ENCODE data around the gene S1PR5. TPM values are rescaled to one million over a fixed set of nuclear protein-coding genes. Genes with fewer than 3 reads are reported as not detected.

Gene S1PR5
- total and polyA plus RNA-seq, 2 of the 8 experiments (the other 6 are each of a cell fraction or from before 2014, with no cell fraction given): 2.4 to 8.6 TPM

DNA sequence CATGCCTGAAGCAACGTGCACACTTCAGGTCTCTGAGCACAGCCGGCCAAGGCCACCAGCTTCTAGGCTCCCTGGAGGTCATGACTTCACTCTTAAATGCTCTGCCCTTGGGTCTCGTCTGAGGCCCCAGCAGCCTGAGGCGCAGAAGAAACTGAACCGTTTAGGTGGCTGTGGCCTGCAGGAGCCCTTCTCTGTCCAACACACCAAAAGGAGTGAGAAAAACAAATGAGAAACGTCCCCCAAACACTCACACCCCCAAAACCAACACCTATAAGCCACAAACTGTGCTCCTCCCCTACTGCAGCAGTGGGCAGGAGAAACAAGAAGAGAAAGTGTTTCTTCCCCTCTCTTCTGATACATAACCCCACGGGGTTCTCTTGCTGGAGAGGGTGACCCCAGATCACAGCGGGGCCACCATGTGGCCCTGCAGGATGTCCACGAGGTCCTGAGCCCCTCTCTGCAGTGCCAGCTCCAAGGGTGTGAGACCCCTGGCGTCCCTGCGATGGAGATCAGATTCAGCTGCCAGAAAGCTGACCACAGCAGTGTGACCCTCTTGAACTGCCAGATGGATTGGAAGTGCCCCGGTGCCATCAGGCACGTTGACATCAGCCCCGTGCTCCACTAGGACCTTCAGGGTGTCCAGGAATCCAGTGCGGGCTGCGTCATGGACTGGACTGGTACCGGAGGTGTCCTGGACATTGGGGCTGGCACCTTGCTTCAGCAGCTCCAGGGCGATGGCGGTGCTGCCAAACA lies 49.6 kb upstream of the S1PR5 start:
- POLR2A ChIA-PET (ENCODE audit: partially characterized antibody): interaction anchor here (0.6 to 3.0 kb wide), 14 partner anchors 10 to 135 kb away, joined by 3 to 14 read pairs (median 4); partner anchors contain the start of gene QTRT1
- H3K18ac ChIP-seq (ENCODE audit: extremely low read depth, low read length): no peak overlapping the region
- TF ChIP-seq YY1 (IDR thresholded peaks at IDR 0.05; ENCODE audit: low read depth, low read length) (no peak), TBP (IDR thresholded peaks at IDR 0.05; ENCODE audit: low read depth, low read length) (no peak), POLR2AphosphoS5 (IDR thresholded peaks at IDR 0.05; ENCODE audit: low read depth, low read length) (no peak), PHF8 (conservative IDR thresholded peaks at IDR 0.05; ENCODE audit: low read depth, low read length) (no peak), SIN3A (conservative IDR thresholded peaks at IDR 0.05 in 1 of 2, IDR thresholded peaks at IDR 0.05 in 1 of 2; ENCODE audit: low read depth in 1 of 2, low read length in 2 of 2) (no peak), EZH2 (IDR thresholded peaks at IDR 0.05; ENCODE audit: low read depth, low read length, severe bottlenecking) (no peak), SIRT6 (IDR thresholded peaks at IDR 0.05; ENCODE audit: low read length) (no peak), KDM1A (IDR thresholded peaks at IDR 0.05; ENCODE audit: borderline replicate concordance, low read length) (no peak), KDM4A (IDR thresholded peaks at IDR 0.05; ENCODE audit: low read depth, low read length, severe bottlenecking) (no peak)
- TF ChIP-seq, protein P1, sequence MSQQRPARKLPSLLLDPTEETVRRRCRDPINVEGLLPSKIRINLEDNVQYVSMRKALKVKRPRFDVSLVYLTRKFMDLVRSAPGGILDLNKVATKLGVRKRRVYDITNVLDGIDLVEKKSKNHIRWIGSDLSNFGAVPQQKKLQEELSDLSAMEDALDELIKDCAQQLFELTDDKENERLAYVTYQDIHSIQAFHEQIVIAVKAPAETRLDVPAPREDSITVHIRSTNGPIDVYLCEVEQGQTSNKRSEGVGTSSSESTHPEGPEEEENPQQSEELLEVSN (IDR thresholded peaks at IDR 0.05): no peak

More for the DNA sequence above, 49.6 kb upstream of the S1PR5 start:
- H4K91ac ChIP-seq (replicated peaks; ENCODE audit: insufficient read length, low read length): no peak overlapping the region
- no peak overlapping the region for H2BK20ac ChIP-seq (ENCODE audit: low read length)
- H4K8ac ChIP-seq (ENCODE audit: extremely low read depth, insufficient read depth, low read length): no peak overlapping the region
- 0 out of 2 replicates have a peak overlapping the region, but pooled peaks have one; percentile 6 for H2BK12ac ChIP-seq (ENCODE audit: low read depth, low read length)
- H3K27me3 ChIP-seq (replicated peaks in 1 of 4; ENCODE audit: control insufficient read depth in 3 of 4, extremely low read depth in 1 of 4, insufficient read depth in 3 of 4, low read length in 3 of 4): peaks cover 0 to 10% (median 7%) of the 10 kb centered on the region in 4 experiments; a peak in 4 of 7 replicates
- no peak overlapping the region for H4K5ac ChIP-seq (ENCODE audit: insufficient read length, low read depth, low read length)
- H3K14ac ChIP-seq (ENCODE audit: insufficient read length): no peak overlapping the region
- H3K4me3 ChIP-seq (ENCODE audit: extremely low read depth in 1 of 4, insufficient read depth in 2 of 4, low read depth in 3 of 4, low read length in 4 of 4): peak overlapping the region in 1 of 4 experiments; percentile 82; a peak in 1 of 8 replicates
- H2BK120ac ChIP-seq (replicated peaks; ENCODE audit: low read depth, low read length): no peak overlapping the region
- peaks cover 0 to 19% (median 9%) of the 10 kb centered on the region in 4 experiments; a peak in 6 of 7 replicates for H3K4me1 ChIP-seq (replicated peaks in 1 of 4; ENCODE audit: control insufficient read depth in 3 of 4, insufficient read depth in 4 of 4, low read length in 3 of 4)
- H3K79me1 ChIP-seq (ENCODE audit: low read depth, low read length): peaks cover 4% of the 10 kb centered on the region; the same call in 1 of the 2 replicates
- peak overlapping the region; percentile 26; the same call in 1 of the 2 replicates for H2AK5ac ChIP-seq (ENCODE audit: low read depth, low read length)
- H2AFZ ChIP-seq (ENCODE audit: low read length): no peak overlapping the region
- H3K36me3 ChIP-seq (ENCODE audit: control insufficient read depth in 2 of 4, insufficient read depth in 4 of 4, low read length in 3 of 4): peaks cover 0 to 12% (median 2%) of the 10 kb centered on the region in 4 experiments; a peak in 3 of 8 replicates
- no peak overlapping the region for H3K27ac ChIP-seq (ENCODE audit: low read depth, low read length)
- 86% methylated on average over 19 of the region's 19 CpGs; no CpG with 5 or more reads in 1 of the 2 experiments for WGBS, 2 experiments (ENCODE audit: extremely low coverage in 1 of 2, insufficient coverage in 1 of 2, insufficient read length in 1 of 2, insufficient replicate concordance in 2 of 2, low coverage in 1 of 2, low lambda C conversion rate in 2 of 2, missing lambda C conversion rate in 1 of 2)
- no peak overlapping the region for H3K4ac ChIP-seq (replicated peaks; ENCODE audit: insufficient read length, low read depth, low read length)
- H3K79me2 ChIP-seq (ENCODE audit: control insufficient read depth in 1 of 2, insufficient read depth in 2 of 2, low read length in 2 of 2): peaks cover 0 to 10% of the 10 kb centered on the region in 2 experiments; a peak in 2 of 4 replicates
- CTCF ChIA-PET (ENCODE audit: partially characterized antibody): interaction anchor here (0.7 to 2.5 kb wide), 10 partner anchors 8 to 137 kb away, joined by 3 to 11 read pairs (median 4); no protein-coding TSS in a partner anchor
- no peak overlapping the region for H3K9ac ChIP-seq (replicated peaks in 1 of 4; ENCODE audit: extremely low read depth in 1 of 4, low read depth in 3 of 4, low read length in 3 of 4)
- no peak overlapping the region for H3K23ac ChIP-seq (ENCODE audit: insufficient read length)
- no peak for DNase-seq (ENCODE audit: low read depth in 1 of 2, low spot score in 2 of 2)
- H3K23me2 ChIP-seq (ENCODE audit: low read depth, low read length): peaks cover 18% of the 10 kb centered on the region
- no peak overlapping the region for H2BK5ac ChIP-seq (ENCODE audit: low read depth, low read length)
- peak overlapping the region in 1 of 2 experiments; percentile 80; a peak in 1 of 4 replicates for H3K4me2 ChIP-seq (ENCODE audit: insufficient read depth in 1 of 2, low read depth in 2 of 2, low read length in 2 of 2)
- no peaks in the 10 kb centered on the region for H3K9me3 ChIP-seq (ENCODE audit: insufficient read depth in 2 of 2, low read depth in 1 of 2, low read length in 1 of 2)
- H4K20me1 ChIP-seq (replicated peaks in 1 of 2; ENCODE audit: control insufficient read depth in 1 of 2, insufficient read depth in 2 of 2, low read length in 2 of 2): peaks cover 0 to 4% of the 10 kb centered on the region in 2 experiments
- FAIRE-seq: no peak
- no peak overlapping the region for H3K56ac ChIP-seq (replicated peaks; ENCODE audit: insufficient read length, low read depth, low read length)
- peak overlapping the region; percentile 40; the same call in 1 of the 2 replicates for H2BK15ac ChIP-seq (ENCODE audit: low read length)

Data from H1 (cell line).